ENCODE measurements around the gene GAA. TPM values are rescaled to one million over a fixed set of nuclear protein-coding genes. Genes with fewer than 3 reads are reported as not detected.

The GAA gene
- total and polyA plus RNA-seq, 2 of the 13 experiments (the other 11 are each of a cell fraction or from before 2014, with no cell fraction given) = 21.6 to 36.4 TPM

DNA sequence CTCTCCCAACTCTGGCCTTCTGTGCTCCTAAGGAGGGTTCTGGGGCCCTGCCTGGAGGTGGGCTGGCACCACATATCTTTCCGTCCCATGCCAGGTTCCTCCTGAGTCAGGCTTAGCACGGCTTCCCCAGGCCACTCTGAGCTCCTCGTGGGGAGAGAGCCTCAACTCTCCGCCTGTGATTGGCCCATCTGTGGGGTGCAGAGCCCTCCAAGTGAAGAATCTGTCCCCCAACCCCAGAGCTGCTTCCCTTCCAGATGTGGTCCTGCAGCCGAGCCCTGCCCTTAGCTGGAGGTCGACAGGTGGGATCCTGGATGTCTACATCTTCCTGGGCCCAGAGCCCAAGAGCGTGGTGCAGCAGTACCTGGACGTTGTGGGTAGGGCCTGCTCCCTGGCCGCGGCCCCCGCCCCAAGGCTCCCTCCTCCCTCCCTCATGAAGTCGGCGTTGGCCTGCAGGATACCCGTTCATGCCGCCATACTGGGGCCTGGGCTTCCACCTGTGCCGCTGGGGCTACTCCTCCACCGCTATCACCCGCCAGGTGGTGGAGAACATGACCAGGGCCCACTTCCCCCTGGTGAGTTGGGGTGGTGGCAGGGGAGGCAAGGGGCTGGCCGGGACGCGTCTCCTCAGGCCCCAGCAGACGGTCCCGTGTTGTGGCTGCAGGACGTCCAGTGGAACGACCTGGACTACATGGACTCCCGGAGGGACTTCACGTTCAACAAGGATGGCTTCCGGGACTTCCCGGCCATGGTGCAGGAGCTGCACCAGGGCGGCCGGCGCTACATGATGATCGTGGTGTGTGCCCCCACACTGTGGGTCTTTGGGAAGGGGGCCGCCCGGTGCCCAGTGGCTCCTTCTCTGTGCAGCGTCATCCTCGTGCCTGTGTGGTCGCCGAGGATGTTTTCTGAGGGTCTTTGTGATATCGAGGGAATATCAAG, 6.9 kb downstream of the GAA start:
- H3K27ac ChIP-seq (ENCODE audit: extremely low read length, insufficient read depth, low read length) = no peak overlapping the region
- H3K79me2 ChIP-seq (ENCODE audit: insufficient read depth, low read length) = no peaks in the 10 kb centered on the region
- ATAC-seq (no peak), DNase-seq (ENCODE audit: low spot score) (no peak), FAIRE-seq (no peak)
- CTCF ChIA-PET (ENCODE audit: low intra/inter-chr PET ratio, low total read pairs) = no interaction called here
- no peak overlapping the region for H2AFZ ChIP-seq (ENCODE audit: low read length)
- no peak overlapping the region for H3K4me3 ChIP-seq (replicated peaks in 1 of 3; ENCODE audit: insufficient read depth in 1 of 3, low read depth in 2 of 3, low read length in 3 of 3)
- POLR2A ChIA-PET = interaction anchor here (1.6 kb wide), 1 partner anchor 16 kb away, joined by 3 read pairs; no protein-coding TSS in a partner anchor
- intact Hi-C loops (cut with micrococcal nuclease; ENCODE audit: unreplicated experiment) (no loop called here), in situ Hi-C loops (cut with HindIII; ENCODE audit: extremely low pct_ligation_motif_present, low pct_unique_long_range_greater_than_20kb) (no loop called here)
- H3K27me3 ChIP-seq (ENCODE audit: control insufficient read depth in 1 of 2, insufficient read depth in 2 of 2, low read length in 2 of 2) = no peaks in the 10 kb centered on the region
- no peaks in the 10 kb centered on the region; a peak in 1 of 5 replicates for H3K36me3 ChIP-seq (replicated peaks in 1 of 2; ENCODE audit: control insufficient read depth in 1 of 2, insufficient read depth in 2 of 2, low read length in 2 of 2)
- H4K20me1 ChIP-seq (ENCODE audit: insufficient read depth, low read length) = no peaks in the 10 kb centered on the region
- BruUV-seq (replicated peaks) = no TSS peak
- no peak overlapping the region for H3K4me2 ChIP-seq (ENCODE audit: low read depth, low read length)
- no peaks in the 10 kb centered on the region for H3K9me3 ChIP-seq (ENCODE audit: low read length)
- TF ChIP-seq ZNF724P (CRISPR knock-in tag; IDR thresholded peaks at IDR 0.05; ENCODE audit: borderline replicate concordance) = no peak
- TF ChIP-seq AGO2 (optimal IDR thresholded peaks at IDR 0.05; ENCODE audit: low read depth, low read length) = peak; percentile 51
- no peak for TF ChIP-seq HOXA7 (CRISPR knock-in tag; IDR thresholded peaks at IDR 0.05)
- 0 out of 2 replicates have a peak, but pooled peaks have one; percentile 33 for TF ChIP-seq NFKB2 (CRISPR knock-in tag; IDR thresholded peaks at IDR 0.05; ENCODE audit: borderline replicate concordance)
- no peak for TF ChIP-seq NR2F2 (IDR thresholded peaks at IDR 0.05; ENCODE audit: borderline replicate concordance, low read depth)
- WGBS (ENCODE audit: low lambda C conversion rate) = 91% methylated on average over 27 of the region's 40 CpGs
- H3K9ac ChIP-seq (ENCODE audit: insufficient read depth, low read depth, low read length) = no peak overlapping the region
- peaks cover 1% of the 10 kb centered on the region for H3K4me1 ChIP-seq (ENCODE audit: insufficient read depth, low read length)

DNA sequence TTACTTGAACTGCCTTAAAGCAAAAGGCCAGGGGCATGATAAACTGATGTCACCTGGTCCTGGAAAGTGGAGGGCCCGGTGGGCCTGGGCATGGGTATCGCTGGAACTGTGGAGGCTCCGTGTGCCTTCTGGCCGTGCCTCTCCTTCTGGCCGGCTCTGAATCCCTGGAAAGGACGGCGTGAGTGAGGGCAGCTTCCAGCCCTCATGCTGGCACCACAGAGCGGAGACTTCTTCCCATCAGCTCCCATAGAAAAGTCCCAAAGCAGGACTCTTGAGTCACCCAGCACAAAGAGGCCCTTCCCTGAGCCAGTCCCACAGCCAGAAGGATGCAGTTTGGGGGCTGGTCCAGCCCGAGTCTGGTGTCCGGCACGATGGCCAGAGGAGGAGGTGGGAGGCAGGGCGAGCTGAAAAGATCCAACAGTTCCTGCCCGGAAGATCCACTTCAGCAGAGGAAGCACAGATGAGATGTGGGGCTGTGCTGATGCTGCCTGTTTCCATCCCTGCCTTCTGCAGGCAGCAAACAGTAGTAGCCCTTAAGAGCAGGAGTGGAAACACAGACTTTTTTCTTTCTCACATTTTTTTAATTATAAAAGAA, 7.8 kb downstream of the GAA start:
- Histone ChIP-seq H3K4me3 (replicated peaks in 1 of 3; ENCODE audit: insufficient read depth in 1 of 3, low read depth in 2 of 3, low read length in 3 of 3) (no peak overlapping the region), H3K27ac (ENCODE audit: extremely low read length, insufficient read depth, low read length) (no peak overlapping the region), H3K4me1 (ENCODE audit: insufficient read depth, low read length) (no peaks in the 10 kb centered on the region), H3K27me3 (ENCODE audit: control insufficient read depth in 1 of 2, insufficient read depth in 2 of 2, low read length in 2 of 2) (no peaks in the 10 kb centered on the region), H2AFZ (ENCODE audit: low read length) (no peak overlapping the region), H3K36me3 (replicated peaks in 1 of 2; ENCODE audit: control insufficient read depth in 1 of 2, insufficient read depth in 2 of 2, low read length in 2 of 2) (no peaks in the 10 kb centered on the region; a peak in 1 of 5 replicates), H3K4me2 (ENCODE audit: low read depth, low read length) (no peak overlapping the region), H3K9me3 (ENCODE audit: low read length) (no peaks in the 10 kb centered on the region), H4K20me1 (ENCODE audit: insufficient read depth, low read length) (no peaks in the 10 kb centered on the region), H3K9ac (ENCODE audit: insufficient read depth, low read depth, low read length) (no peak overlapping the region), H3K79me2 (ENCODE audit: insufficient read depth, low read length) (no peaks in the 10 kb centered on the region)
- no peak for ATAC-seq
- BruUV-seq (replicated peaks) = no TSS peak
- ChIA-PET POLR2A (interaction anchor here (1.6 kb wide), 2 partner anchors 8 to 15 kb away, joined by 3 to 7 read pairs; partner anchors contain the start of gene GAA), CTCF (ENCODE audit: low intra/inter-chr PET ratio, low total read pairs) (no interaction called here)
- in situ Hi-C loops (cut with HindIII; ENCODE audit: extremely low pct_ligation_motif_present, low pct_unique_long_range_greater_than_20kb) (no loop called here), intact Hi-C loops (cut with micrococcal nuclease; ENCODE audit: unreplicated experiment) (no loop called here)
- no peak for DNase-seq (ENCODE audit: low spot score)
- 94% methylated on average over 13 of the region's 13 CpGs for WGBS (ENCODE audit: low lambda C conversion rate)
- FAIRE-seq = no peak
- TF ChIP-seq ZNF382 (CRISPR knock-in tag; IDR thresholded peaks at IDR 0.05; ENCODE audit: borderline replicate concordance) (no peak), ZNF292 (CRISPR knock-in tag; IDR thresholded peaks at IDR 0.05; ENCODE audit: borderline replicate concordance, low read depth) (no peak), ZNF12 (CRISPR knock-in tag; IDR thresholded peaks at IDR 0.05) (no peak), MEIS1 (CRISPR knock-in tag; IDR thresholded peaks at IDR 0.05; ENCODE audit: borderline replicate concordance) (no peak), U2AF2 (IDR thresholded peaks at IDR 0.05; ENCODE audit: low read depth, low read length) (no peak), ZNF607 (CRISPR knock-in tag; IDR thresholded peaks at IDR 0.05; ENCODE audit: borderline replicate concordance) (no peak), ETV5 (CRISPR knock-in tag; IDR thresholded peaks at IDR 0.05; ENCODE audit: borderline replicate concordance) (no peak), ZSCAN9 (CRISPR knock-in tag; IDR thresholded peaks at IDR 0.05; ENCODE audit: borderline replicate concordance) (no peak), CBX1 (IDR thresholded peaks at IDR 0.05; ENCODE audit: low read depth) (no peak), KAT2B (IDR thresholded peaks at IDR 0.05; ENCODE audit: borderline replicate concordance, low read depth, low read length) (no peak)
- TF ChIP-seq, protein P1, sequence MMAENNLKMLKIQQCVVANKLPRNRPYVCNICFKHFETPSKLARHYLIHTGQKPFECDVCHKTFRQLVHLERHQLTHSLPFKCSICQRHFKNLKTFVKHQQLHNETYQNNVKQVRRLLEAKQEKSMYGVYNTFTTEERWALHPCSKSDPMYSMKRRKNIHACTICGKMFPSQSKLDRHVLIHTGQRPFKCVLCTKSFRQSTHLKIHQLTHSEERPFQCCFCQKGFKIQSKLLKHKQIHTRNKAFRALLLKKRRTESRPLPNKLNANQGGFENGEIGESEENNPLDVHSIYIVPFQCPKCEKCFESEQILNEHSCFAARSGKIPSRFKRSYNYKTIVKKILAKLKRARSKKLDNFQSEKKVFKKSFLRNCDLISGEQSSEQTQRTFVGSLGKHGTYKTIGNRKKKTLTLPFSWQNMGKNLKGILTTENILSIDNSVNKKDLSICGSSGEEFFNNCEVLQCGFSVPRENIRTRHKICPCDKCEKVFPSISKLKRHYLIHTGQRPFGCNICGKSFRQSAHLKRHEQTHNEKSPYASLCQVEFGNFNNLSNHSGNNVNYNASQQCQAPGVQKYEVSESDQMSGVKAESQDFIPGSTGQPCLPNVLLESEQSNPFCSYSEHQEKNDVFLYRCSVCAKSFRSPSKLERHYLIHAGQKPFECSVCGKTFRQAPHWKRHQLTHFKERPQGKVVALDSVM (CRISPR knock-in tag; IDR thresholded peaks at IDR 0.05) = no peak

Measured in HepG2 (cell line).